GM21528 (cell line): ENCODE results near the gene ZNF385A.

Experiments used
- ATAC-seq: cut with Tn5 transposase; IDR thresholded peaks from one replicate; pipeline ENCODE4 v1.9.1; 2021; ENCODE audit warnings: mild to moderate bottlenecking, moderate library complexity; ENCODE audit not compliant: unreplicated experiment, low FRiP score

Gene ZNF385A

DNA sequence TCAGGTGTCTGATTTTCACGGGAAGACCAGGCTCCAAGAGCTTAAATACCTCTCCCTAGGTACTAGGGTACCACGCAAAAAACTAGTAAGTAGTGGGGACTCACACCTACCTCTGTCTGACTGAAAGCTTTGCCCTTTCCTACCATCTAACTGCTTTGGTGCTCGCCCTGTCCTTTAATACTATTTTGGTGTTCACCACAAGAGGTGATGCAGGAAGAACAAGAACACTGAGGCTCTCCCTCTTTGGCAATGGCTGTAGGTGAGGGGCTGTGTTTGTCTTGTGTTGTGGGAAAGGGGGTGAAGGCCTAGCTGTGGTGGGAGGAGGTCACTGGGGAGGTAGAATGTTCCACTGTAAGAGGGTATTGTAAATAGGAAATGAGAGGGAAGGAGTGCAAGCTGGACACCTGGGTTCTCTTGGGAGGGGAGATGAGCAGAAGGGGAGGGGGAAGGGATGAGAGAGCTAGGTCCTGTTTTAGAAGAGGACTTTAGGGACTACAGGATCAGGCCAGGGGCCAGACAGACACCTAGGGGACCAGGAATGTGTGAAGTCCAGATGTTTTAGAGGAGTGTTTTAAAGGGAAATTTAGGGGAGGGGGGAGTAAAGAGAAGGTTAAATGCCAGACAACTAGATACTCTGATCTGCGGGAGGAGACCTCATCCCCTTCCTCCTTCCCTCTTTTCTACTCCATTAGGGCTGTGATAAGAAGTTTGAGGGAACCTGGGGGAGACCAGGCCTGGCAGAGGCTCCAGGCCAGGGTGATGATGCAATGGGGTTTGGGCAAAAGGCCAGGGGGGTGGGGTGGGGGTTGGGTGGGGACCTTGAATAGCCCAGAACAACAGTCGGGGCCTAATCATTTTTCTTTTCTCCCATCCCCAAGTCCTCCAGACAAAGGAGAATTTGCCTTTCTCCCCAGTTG lies 32.4 kb upstream of the ZNF385A start:
- ATAC-seq: no peak

GRCh38 chr12:54415221-54415929 lies 30.8 kb upstream of the ZNF385A start:
- ATAC-seq: no peak

- no peak for ATAC-seq
These were observed 29.0 kb upstream of the ZNF385A start for GRCh38 chr12:54413284-54414190.

DNA sequence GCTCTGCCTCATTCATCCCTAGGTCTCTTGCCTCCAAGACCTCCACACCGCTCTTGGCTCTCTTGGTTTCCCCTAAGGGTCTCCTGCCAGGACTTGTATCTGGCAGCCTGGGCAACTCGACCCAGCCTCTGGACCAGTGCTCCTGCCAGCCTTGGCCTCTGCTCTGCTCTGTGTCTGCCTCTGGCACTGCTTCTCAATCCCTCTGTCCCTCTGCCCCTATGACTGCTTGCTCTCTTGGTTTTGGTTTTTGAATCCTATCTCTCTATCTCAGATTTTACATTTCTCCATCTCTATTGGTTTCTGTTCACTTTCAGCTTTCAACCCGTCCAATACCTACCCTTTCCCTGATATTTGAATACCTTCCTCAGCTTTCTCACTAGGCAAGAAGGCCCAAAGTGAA lies 28.3 kb upstream of the ZNF385A start:
- no peak for ATAC-seq

- ATAC-seq: no peak
These were observed 27.8 kb upstream of the ZNF385A start for GRCh38 chr12:54412348-54412747.

GRCh38 chr12:54411391-54412241 lies 27.1 kb upstream of the ZNF385A start:
- ATAC-seq: no peak

GRCh38 chr12:54409267-54409666 lies 24.7 kb upstream of the ZNF385A start:
- ATAC-seq: no peak

GRCh38 chr12:54407183-54407905 lies 22.8 kb upstream of the ZNF385A start:
- ATAC-seq: no peak

GRCh38 chr12:54405573-54405972 lies 21.0 kb upstream of the ZNF385A start:
- ATAC-seq: no peak

GRCh38 chr12:54405106-54405505 lies 20.6 kb upstream of the ZNF385A start:
- no peak for ATAC-seq

DNA sequence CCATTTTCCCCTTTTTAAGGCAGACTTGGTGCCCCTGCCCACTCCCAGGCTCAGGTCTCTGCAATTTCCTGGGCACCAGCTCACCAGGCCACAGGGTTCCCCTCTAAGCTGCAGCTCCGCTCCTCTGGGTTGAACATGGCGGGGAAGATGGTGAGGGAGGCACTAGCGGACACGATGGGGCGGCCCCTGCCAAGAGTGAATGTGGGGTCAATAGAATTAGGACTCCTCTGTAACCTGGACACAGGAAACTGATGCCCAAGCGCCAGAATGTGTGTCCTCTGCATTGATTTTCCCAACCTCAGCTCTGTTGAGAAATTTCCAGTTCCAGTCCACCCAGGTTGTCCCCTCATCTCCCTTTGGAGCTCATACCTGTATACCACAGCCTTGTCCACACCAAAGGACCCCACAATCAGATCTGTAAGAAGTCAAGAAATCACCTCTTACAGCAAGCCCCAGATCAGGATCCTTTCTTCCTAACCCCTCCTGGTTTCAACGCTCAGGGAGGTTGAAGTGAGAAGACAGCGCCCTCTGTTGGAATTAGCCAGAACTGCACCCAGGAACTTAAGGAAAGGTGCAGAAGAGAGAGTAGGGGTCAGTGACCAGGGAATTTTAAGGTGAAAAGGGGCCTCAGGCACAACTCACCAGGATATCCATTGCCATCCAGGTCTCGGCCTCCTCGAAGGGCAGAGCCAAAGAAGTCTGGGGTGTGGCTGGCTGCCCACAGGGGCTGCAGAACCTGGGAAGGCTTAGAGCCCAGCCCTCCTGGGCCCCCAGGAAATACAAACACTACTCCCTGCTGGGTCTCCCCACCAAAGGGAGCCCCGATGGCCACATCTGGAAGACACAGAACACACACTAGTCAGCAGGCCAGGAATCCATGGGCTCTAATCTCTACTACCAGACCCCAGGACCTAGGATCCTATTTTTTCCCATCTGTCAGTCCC lies 19.8 kb upstream of the ZNF385A start:
- no peak for ATAC-seq

- no peak for ATAC-seq
These were observed 16.6 kb upstream of the ZNF385A start for GRCh38 chr12:54401119-54401518.

- ATAC-seq: peak; percentile 57
These were observed 14.7 kb upstream of the ZNF385A start for GRCh38 chr12:54398995-54399793.

DNA sequence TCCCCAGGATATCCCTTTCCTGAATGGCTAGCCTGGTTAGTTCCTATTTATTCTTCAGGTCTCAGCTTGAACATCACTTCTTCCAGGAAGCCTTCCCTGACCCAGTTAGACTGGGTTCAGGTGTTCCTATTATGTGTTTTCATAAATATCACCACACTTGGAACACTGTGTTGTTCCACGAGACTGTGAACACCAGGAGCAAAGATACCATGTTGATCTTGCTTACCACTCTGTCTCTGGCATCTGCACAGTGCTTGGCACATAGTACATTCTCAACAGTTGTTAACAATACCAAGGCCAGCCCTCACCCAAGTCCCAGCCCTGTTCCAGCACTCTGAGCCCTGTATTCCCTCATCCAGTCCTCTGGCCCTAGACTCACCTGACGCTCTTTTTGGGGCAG lies 13.7 kb upstream of the ZNF385A start:
- no peak for ATAC-seq

DNA sequence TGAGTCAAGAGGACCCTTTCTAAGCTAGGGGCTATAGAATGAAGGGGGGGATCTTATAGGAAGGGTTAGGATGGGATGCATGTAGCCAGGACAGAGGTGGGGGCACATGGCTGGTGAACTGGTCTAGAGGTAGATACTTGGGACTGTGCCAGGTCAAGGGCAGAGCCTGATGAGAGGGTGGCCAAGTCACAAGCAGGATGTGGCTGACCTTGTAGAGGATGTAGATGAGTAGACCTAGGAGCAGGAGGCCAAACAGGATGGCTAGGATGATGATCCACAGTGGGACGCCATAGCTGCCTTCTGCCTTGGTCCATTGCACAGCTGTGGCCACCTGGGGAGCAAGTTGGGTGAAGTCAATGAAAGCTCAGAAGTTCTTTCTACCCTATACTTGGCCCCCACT lies 12.6 kb upstream of the ZNF385A start:
- ATAC-seq: no peak

GRCh38 chr12:54395545-54395944 lies 11.0 kb upstream of the ZNF385A start:
- ATAC-seq: no peak

- no peak for ATAC-seq
These were observed 10.5 kb upstream of the ZNF385A start for GRCh38 chr12:54394986-54395385.
